Mesangial cell (primary cell): ENCODE data around the gene IGFL2. TPM values are rescaled to one million over a fixed set of nuclear protein-coding genes. Genes with fewer than 3 reads are reported as not detected.

ENCODE experiments used
- total RNA-seq: library from RNA; depleted of rRNA; stranded (reverse); fragments of >200 nt; gene quantifications from 2 replicates; pipeline ENCODE4 v1.2.3, GENCODE V29; 2015

IGFL2 gene
- 0.63 TPM in 1 of 2 replicates, not detected in the other for total RNA-seq

GRCh38 chr19:46147791-46148288, at the start of gene IGFL2:
Gene IGFL2, plus strand, starts transcription at chr19:46148238. Its CDS starts 41 bp downstream, at chr19:46148279.

GRCh38 chr19:46124638-46125115, 23.4 kb upstream of the IGFL2 start, which contains the start of gene IGFL3:
Gene IGFL3, minus strand, starts transcription at chr19:46124688. Its CDS starts 39 bp downstream, at chr19:46124649.

Other genes with a start within 250 kb of the IGFL2 start
- gene MYPOP, start 245.6 kb upstream of the IGFL2 start, total RNA-seq, result 3.6 and 5.5 TPM in 2 replicates
- gene NANOS2, start 233.5 kb upstream of the IGFL2 start, total RNA-seq, result not detected in 2 replicates
- not detected in 2 replicates for gene NOVA2, start 174.4 kb upstream of the IGFL2 start, total RNA-seq
- 10.3 and 15.5 TPM in 2 replicates for gene CCDC61, start 152.8 kb upstream of the IGFL2 start, total RNA-seq
- gene PGLYRP1, start 125.2 kb upstream of the IGFL2 start, total RNA-seq, result not detected in 2 replicates
- not detected in 2 replicates for gene IGFL4, start 107.2 kb upstream of the IGFL2 start, total RNA-seq
- 0.76 TPM in 1 of 2 replicates, not detected in the other for gene IGFL3, start 23.6 kb upstream of the IGFL2 start, total RNA-seq
- gene IGFL1, start 81.5 kb downstream of the IGFL2 start, total RNA-seq, result not detected in 2 replicates
- 1.3 and 44.5 TPM in 2 replicates for gene HIF3A, start 148.8 kb downstream of the IGFL2 start, total RNA-seq
- gene PPP5C, start 198.8 kb downstream of the IGFL2 start, total RNA-seq, result 79.0 and 123 TPM in 2 replicates